CD4-positive, alpha-beta T cell (primary cell): ENCODE measurements around the gene OVCA2. TPM values are rescaled to one million over a fixed set of nuclear protein-coding genes. Genes with fewer than 3 reads are reported as not detected.

Experiments used
- ATAC-seq: fragments of 200-7000 bp; cut with Tn5 transposase; one replicate; pipeline ENCODE4 v1.10.0; 2022; ENCODE audit warnings: mild to moderate bottlenecking; ENCODE audit not compliant: poor library complexity
- CTCF ChIA-PET: fragments of 350-600 bp; sonication (Branson Sonifier 250); formaldehyde crosslinking; loops from one replicate; lab custom pipeline; 2021; ENCODE audit warnings: antibody characterized with exemption, inconsistent platforms; lab: Charles Lee
- POLR2A ChIA-PET: fragments of 350-600 bp; sonication (Branson Sonifier 250); formaldehyde crosslinking; loops from one replicate; lab custom pipeline; 2021; ENCODE audit warnings: antibody characterized with exemption, inconsistent platforms; lab: Charles Lee
- DNase-seq, 14 experiments: peaks; one replicate each; pipeline ENCODE4 v3.0.0-alpha.2; 2013 to 2020; ENCODE audit warnings: mixed read lengths in 2 of 14
- H3K27ac ChIP-seq, 2 donors: one replicate each; pipeline versions ENCODE4 v1.5.1 to v1.7.0; 2013; ENCODE audit warnings: low read length in 2 of 2, low read depth in 1 of 2, mild to moderate bottlenecking in 1 of 2
- H3K27me3 ChIP-seq, 2 experiments: 1 replicate in 1 of 2; 2 replicates in 1 of 2; pipeline versions ENCODE4 v1.6.1 to v1.7.0; 2013; ENCODE audit warnings: low read length in 2 of 2, control low read depth in 1 of 2, mild to moderate bottlenecking in 1 of 2, moderate library complexity in 1 of 2; ENCODE audit not compliant: insufficient read depth in 2 of 2, control insufficient read depth in 1 of 2
- H3K36me3 ChIP-seq: one replicate; pipeline ENCODE4 v1.6.1; 2013; ENCODE audit warnings: low read length, control low read depth; ENCODE audit not compliant: insufficient read depth
- H3K4me1 ChIP-seq: one replicate; pipeline ENCODE4 v1.6.1; 2013; ENCODE audit warnings: low read length, control low read depth; ENCODE audit not compliant: insufficient read depth
- H3K4me3 ChIP-seq: one replicate; pipeline ENCODE4 v1.5.1; 2013; ENCODE audit warnings: mild to moderate bottlenecking, low read length, moderate library complexity
- H3K9me3 ChIP-seq, 2 experiments: 1 replicate in 1 of 2; 2 replicates in 1 of 2; pipeline versions ENCODE4 v1.6.1 to v1.7.0; 2013; ENCODE audit warnings: low read length in 2 of 2, mild to moderate bottlenecking in 2 of 2, control low read depth in 1 of 2, moderate library complexity in 1 of 2; ENCODE audit not compliant: control insufficient read depth in 1 of 2, insufficient read depth in 1 of 2
- H3K27ac Mint-ChIP-seq: one replicate; pipeline ENCODE4 v1.8.0; 2020; ENCODE audit warnings: mixed read lengths
- H3K27me3 Mint-ChIP-seq: one replicate; pipeline ENCODE4 v1.8.0; 2021; ENCODE audit warnings: mixed read lengths
- H3K36me3 Mint-ChIP-seq: one replicate; pipeline ENCODE4 v1.8.0; 2021; ENCODE audit warnings: low read depth, mixed read lengths
- H3K4me1 Mint-ChIP-seq: one replicate; pipeline ENCODE4 v1.8.0; 2021; ENCODE audit warnings: low read depth, mixed read lengths
- H3K4me3 Mint-ChIP-seq: one replicate; pipeline ENCODE4 v1.8.0; 2020; ENCODE audit warnings: mild to moderate bottlenecking, mixed read lengths
- H3K9me3 Mint-ChIP-seq: one replicate; pipeline ENCODE4 v1.8.0; 2020; ENCODE audit warnings: mixed read lengths
- intact Hi-C, 2 experiments: fragments of 100-400 bp; cut with DNase I in 1 of 2; cut with micrococcal nuclease in 1 of 2; formaldehyde crosslinking; loops; one replicate each; pipeline versions ENCODE4 v1.15.1 to v1.9.0; 2023 to 2025; cut with DNase I, micrococcal nuclease
- polyA plus RNA-seq, 2 donors: library from polyadenylated mRNA; unstranded; fragments of 120-200 nt; gene quantifications; one replicate each; pipeline ENCODE4 v1.2.1, GENCODE V29; 2013
- total RNA-seq, 174 experiments: library from RNA in 2 of 174; stranded (reverse) in 2 of 174; gene quantifications; one replicate each; pipeline ENCODE4 v1.2.3 and lab custom pipeline; 2021 to 2026
- TF ChIP-seq, protein P1 (sequence below): fragments of 200-600 bp; IDR thresholded peaks from one replicate; pipeline ENCODE4 v1.8.0; 2022; ENCODE audit warnings: antibody characterized with exemption, mild to moderate bottlenecking

OVCA2 gene
- total RNA-seq (10 to 100 TPM; 34.4 to 35.1 TPM), total RNA-seq (lab: John Stamatoyannopoulos, UW) (0 reads per million in 172 experiments)
- 29.8 TPM for polyA plus RNA-seq (2013, experiment 1 of 2)
- polyA plus RNA-seq (2013, experiment 2 of 2): 32.6 TPM

DNA sequence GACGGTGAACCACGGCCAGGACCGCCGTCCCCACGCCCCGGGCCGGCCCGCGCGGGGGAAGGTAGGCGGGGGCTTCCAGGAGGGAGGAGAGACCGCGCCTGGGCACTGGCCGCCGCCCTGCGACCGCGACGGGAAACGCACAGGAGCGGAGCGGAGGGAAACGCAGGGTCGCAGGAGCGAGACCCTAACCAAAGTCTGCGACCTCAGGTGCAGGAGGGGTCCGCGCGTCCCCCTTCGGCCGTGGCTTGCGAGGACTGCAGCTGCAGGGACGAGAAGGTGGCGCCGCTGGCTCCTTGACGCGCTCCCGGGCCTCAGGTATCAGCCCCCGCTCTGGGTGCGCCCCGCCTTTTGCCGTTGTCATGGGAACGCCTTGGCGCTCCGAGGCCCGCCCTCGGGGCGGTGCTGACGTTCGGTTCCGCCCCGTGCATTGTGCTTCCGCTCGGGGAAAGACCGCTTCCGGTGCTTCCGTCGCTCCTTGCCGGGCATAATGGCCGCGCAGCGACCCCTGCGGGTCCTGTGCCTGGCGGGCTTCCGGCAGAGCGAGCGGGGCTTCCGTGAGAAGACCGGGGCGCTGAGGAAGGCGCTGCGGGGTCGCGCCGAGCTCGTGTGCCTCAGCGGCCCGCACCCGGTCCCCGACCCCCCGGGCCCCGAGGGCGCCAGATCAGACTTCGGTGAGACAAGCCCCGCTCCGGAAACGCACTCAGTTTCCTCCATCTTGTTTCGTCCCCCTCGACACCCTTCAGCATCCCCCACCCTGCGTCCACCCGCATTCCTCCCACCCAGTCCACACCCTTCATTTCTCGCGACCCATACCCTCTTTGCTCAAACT is at the start of gene OVCA2:
Gene OVCA2 (plus strand): TSS at position 462 of the 829 bp plus-strand sequence. CDS start 26 bp downstream, at position 488.
- ChIA-PET POLR2A (interaction anchor here (0.6 to 1.3 kb wide), 8 partner anchors 13 to 479 kb away, joined by 3 to 7 read pairs (median 4); partner anchors contain the start of genes HIC1, PITPNA, RTN4RL1 and TSR1), CTCF (interaction anchor here (0.9 to 2.1 kb wide), 5 partner anchors 10 to 326 kb away, joined by 3 to 6 read pairs (median 4); partner anchors contain the start of gene HIC1)
- Histone ChIP-seq H3K27ac (peak within 1 kb of the TSS; percentile 83 to 88), H3K4me3 (peak within 1 kb of the TSS; percentile 73), H3K9me3 (no peaks in the 10 kb centered on the region), H3K27me3 (no peaks in the 10 kb centered on the region), H3K36me3 (peaks cover 43% of the 10 kb centered on the region), H3K4me1 (peaks cover 29% of the 10 kb centered on the region)
- Mint-ChIP-seq H3K9me3 (no peaks in the 10 kb centered on the region), H3K4me1 (peaks cover 18% of the 10 kb centered on the region), H3K36me3 (peaks cover 46% of the 10 kb centered on the region), H3K27ac (peak within 1 kb of the TSS; percentile 86), H3K27me3 (no peaks in the 10 kb centered on the region), H3K4me3 (peak within 1 kb of the TSS; percentile 92)
- TF ChIP-seq, protein P1, sequence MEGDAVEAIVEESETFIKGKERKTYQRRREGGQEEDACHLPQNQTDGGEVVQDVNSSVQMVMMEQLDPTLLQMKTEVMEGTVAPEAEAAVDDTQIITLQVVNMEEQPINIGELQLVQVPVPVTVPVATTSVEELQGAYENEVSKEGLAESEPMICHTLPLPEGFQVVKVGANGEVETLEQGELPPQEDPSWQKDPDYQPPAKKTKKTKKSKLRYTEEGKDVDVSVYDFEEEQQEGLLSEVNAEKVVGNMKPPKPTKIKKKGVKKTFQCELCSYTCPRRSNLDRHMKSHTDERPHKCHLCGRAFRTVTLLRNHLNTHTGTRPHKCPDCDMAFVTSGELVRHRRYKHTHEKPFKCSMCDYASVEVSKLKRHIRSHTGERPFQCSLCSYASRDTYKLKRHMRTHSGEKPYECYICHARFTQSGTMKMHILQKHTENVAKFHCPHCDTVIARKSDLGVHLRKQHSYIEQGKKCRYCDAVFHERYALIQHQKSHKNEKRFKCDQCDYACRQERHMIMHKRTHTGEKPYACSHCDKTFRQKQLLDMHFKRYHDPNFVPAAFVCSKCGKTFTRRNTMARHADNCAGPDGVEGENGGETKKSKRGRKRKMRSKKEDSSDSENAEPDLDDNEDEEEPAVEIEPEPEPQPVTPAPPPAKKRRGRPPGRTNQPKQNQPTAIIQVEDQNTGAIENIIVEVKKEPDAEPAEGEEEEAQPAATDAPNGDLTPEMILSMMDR: peak; percentile 54
- DNase-seq: peak; percentile 96 to 99 (median 97)
- intact Hi-C loops: loop anchor here (1.0 to 10.0 kb wide), 11 partner anchors 11 to 477 kb away; partner anchors contain the start of genes DPH1 (in 2 of the 2), MNT (in 1 of the 2), PITPNA (in 1 of the 2) and PRPF8 (in 1 of the 2)
- peak; percentile 92 for ATAC-seq

DNA sequence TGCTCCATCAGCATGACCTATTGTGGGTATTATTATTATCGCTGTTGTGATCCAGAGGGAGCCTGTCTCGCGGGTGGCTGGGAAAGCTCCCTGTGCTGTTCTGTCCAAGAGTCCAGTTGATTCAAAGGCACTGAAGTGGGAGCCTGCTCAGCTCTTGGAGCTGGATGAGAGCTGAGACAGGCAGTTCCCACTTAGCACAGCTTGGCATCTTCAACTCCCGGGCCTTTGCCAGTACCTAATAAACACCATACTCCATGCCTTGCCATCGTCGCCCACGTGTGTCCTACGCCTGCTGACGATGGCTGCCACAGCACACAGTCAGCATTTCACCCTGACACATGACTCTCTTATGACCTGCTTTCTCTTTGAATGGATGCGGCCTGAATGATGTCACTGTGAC is 49.3 kb upstream of the OVCA2 start:
- ATAC-seq: no peak
- no peaks in the 10 kb centered on the region for H3K36me3 ChIP-seq
- CTCF ChIA-PET: no interaction called here
- Mint-ChIP-seq H3K4me1 (no peaks in the 10 kb centered on the region), H3K9me3 (no peaks in the 10 kb centered on the region), H3K27ac (no peak overlapping the region), H3K27me3 (peaks cover 23% of the 10 kb centered on the region), H3K36me3 (no peaks in the 10 kb centered on the region), H3K4me3 (no peak overlapping the region)
- H3K9me3 ChIP-seq: no peaks in the 10 kb centered on the region
- intact Hi-C loops: no loop called here
- H3K27me3 ChIP-seq: peaks cover 3 to 7% of the 10 kb centered on the region in 2 experiments
- H3K4me3 ChIP-seq: no peak overlapping the region
- H3K4me1 ChIP-seq: no peaks in the 10 kb centered on the region
- TF ChIP-seq, protein P1: no peak
- DNase-seq: no peak
- no peak overlapping the region for H3K27ac ChIP-seq
- POLR2A ChIA-PET: no interaction called here

DNA sequence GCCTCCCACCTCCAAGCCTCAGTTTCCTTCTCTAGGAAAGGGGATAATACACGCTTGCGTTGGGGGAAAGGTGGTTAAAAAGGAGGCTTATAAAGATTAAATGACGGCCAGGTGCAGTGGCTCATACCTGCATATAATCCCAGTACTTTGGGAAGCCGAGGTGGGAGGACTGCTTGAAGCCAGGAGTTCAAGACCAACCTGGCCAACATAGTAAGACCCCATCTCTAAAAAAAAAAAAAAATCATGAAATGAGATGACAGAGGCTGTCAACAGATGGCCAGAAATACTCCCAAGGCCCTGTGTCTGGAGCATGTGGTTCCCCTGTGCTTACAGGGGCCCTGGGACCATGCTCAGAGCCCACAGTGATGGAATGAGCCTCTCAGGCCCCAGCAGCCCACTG is 47.1 kb upstream of the OVCA2 start:
- TF ChIP-seq, protein P1: no peak
- ATAC-seq: no peak

More for the DNA sequence above, 47.1 kb upstream of the OVCA2 start:
- Mint-ChIP-seq H3K4me1 (no peaks in the 10 kb centered on the region), H3K9me3 (no peaks in the 10 kb centered on the region), H3K27me3 (peaks cover 28% of the 10 kb centered on the region), H3K27ac (no peak overlapping the region), H3K4me3 (no peak overlapping the region), H3K36me3 (no peaks in the 10 kb centered on the region)
- intact Hi-C loops: no loop called here
- H3K4me1 ChIP-seq: no peaks in the 10 kb centered on the region
- H3K27ac ChIP-seq: no peak overlapping the region
- DNase-seq: no peak
- POLR2A ChIA-PET: no interaction called here
- no peaks in the 10 kb centered on the region for H3K36me3 ChIP-seq
- H3K4me3 ChIP-seq: no peak overlapping the region
- CTCF ChIA-PET: interaction anchor here (0.7 kb wide), 1 partner anchor 13 kb away, joined by 3 read pairs; no protein-coding TSS in a partner anchor
- H3K27me3 ChIP-seq: peaks cover 14 to 16% of the 10 kb centered on the region in 2 experiments
- peaks cover 0 to 3% of the 10 kb centered on the region in 2 experiments for H3K9me3 ChIP-seq
